Gastrocnemius medialis (tissue), 4 donors: Measurements from ENCODE around the gene SYNPR.
A peak's percentile ranks its signal among the peaks of the same experiment; 100 is the strongest.

ENCODE experiments used
- POLR2A ChIP-seq, 2 donors: fragments of 450-650 bp; IDR thresholded peaks; one replicate each; pipeline ENCODE4 v1.6.1; 2017; ENCODE audit warnings: antibody characterized with exemption in 2 of 2, mild to moderate bottlenecking in 2 of 2, moderate library complexity in 2 of 2
- TF ChIP-seq, protein P1 (sequence below), 5 experiments: fragments of 450-650 bp in 3 of 5; fragments of 200-600 bp in 2 of 5; sonication (generic) in 2 of 5; IDR thresholded peaks in 4 of 5; conservative IDR thresholded peaks in 1 of 5; 1 replicate in 4 of 5; 2 replicates in 1 of 5; pipeline ENCODE4 v1.5.1; 2016 to 2019; ENCODE audit warnings: antibody characterized with exemption in 5 of 5, mild to moderate bottlenecking in 3 of 5, moderate library complexity in 3 of 5

GRCh38 chr3:63349583-63350573 is 71.8 kb downstream of the SYNPR start:
- TF ChIP-seq, protein P1, sequence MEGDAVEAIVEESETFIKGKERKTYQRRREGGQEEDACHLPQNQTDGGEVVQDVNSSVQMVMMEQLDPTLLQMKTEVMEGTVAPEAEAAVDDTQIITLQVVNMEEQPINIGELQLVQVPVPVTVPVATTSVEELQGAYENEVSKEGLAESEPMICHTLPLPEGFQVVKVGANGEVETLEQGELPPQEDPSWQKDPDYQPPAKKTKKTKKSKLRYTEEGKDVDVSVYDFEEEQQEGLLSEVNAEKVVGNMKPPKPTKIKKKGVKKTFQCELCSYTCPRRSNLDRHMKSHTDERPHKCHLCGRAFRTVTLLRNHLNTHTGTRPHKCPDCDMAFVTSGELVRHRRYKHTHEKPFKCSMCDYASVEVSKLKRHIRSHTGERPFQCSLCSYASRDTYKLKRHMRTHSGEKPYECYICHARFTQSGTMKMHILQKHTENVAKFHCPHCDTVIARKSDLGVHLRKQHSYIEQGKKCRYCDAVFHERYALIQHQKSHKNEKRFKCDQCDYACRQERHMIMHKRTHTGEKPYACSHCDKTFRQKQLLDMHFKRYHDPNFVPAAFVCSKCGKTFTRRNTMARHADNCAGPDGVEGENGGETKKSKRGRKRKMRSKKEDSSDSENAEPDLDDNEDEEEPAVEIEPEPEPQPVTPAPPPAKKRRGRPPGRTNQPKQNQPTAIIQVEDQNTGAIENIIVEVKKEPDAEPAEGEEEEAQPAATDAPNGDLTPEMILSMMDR (IDR thresholded peaks at IDR 0.05 in 4 of 5, conservative IDR thresholded peaks at IDR 0.05 in 1 of 5) = peak in 3 of 5 experiments; percentile 17 to 56 (median 53)
- no peak for TF ChIP-seq POLR2A (IDR thresholded peaks at IDR 0.05)
